Breast epithelium (tissue), 3 donors: ENCODE measurements around the gene RAPGEF4.

Experiments
- POLR2A ChIP-seq: fragments of 450-650 bp; IDR thresholded peaks from one replicate; pipeline ENCODE4 v1.6.1; 2016; ENCODE audit warnings: antibody characterized with exemption, mild to moderate bottlenecking, moderate library complexity
- TF ChIP-seq, protein P1 (sequence below), 3 donors: fragments of 450-650 bp; IDR thresholded peaks; one replicate each; pipeline ENCODE4 v1.5.1; 2016 to 2017; ENCODE audit warnings: antibody characterized with exemption in 3 of 3, mild to moderate bottlenecking in 3 of 3, moderate library complexity in 3 of 3

DNA sequence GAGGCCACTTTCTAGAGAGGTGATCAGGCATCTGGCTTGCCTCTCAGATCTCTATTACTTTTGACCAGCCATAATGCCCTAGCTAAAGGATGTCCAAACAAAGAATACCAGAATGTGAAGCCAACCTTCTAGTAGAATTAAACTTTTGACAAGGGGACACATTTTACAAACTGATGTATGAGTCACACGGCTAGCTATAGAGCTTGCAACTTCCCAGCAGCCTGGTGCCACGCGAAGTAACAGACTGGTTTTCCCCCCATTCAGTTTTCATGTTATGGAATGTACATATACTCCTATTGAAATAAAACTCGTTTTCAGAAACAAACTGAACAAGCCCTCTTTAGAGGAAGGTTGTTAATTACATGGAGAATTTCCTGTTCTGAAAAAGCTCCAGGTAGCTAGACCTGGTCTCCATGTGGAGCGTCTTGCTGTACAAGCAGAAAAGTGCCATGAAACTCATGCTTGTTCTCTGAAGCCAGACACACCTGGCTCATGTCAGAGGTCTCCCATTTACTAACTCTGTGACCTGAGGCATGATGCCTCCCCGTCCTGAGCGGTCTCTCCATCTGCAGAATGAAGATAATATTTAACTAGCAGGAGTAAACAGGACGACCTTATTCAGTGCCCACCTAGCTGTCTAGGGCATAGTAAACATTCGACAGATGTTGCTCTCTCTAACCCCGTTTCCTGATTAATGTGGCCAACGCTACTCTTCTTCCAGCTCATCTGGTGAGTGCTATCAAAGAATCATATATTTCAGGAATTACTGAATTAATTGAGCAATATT is 258.5 kb downstream of the RAPGEF4 start:
- TF ChIP-seq, protein P1, sequence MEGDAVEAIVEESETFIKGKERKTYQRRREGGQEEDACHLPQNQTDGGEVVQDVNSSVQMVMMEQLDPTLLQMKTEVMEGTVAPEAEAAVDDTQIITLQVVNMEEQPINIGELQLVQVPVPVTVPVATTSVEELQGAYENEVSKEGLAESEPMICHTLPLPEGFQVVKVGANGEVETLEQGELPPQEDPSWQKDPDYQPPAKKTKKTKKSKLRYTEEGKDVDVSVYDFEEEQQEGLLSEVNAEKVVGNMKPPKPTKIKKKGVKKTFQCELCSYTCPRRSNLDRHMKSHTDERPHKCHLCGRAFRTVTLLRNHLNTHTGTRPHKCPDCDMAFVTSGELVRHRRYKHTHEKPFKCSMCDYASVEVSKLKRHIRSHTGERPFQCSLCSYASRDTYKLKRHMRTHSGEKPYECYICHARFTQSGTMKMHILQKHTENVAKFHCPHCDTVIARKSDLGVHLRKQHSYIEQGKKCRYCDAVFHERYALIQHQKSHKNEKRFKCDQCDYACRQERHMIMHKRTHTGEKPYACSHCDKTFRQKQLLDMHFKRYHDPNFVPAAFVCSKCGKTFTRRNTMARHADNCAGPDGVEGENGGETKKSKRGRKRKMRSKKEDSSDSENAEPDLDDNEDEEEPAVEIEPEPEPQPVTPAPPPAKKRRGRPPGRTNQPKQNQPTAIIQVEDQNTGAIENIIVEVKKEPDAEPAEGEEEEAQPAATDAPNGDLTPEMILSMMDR (IDR thresholded peaks at IDR 0.05) = no peak
- TF ChIP-seq POLR2A = no peak
